Activated naive CD8-positive, alpha-beta T cell treated with anti-CD3 and anti-CD28 coated beads, Interleukin-2, amount 10 ng/mL, durations not matched to agents 7 days and 5 days (primary cell): ENCODE measurements around the gene LY6G6F. TPM values are rescaled to one million over a fixed set of nuclear protein-coding genes. Genes with fewer than 3 reads are reported as not detected.
"Not testable (repeated sequence)": the region's sequence is repeated elsewhere in the genome, so short reads cannot be mapped to it uniquely, and the experiment has no call there.

Experiments used
- ATAC-seq: fragments of 150-1000 bp; cut with Tn5 transposase; one replicate; pipeline ENCODE4 v1.10.0; 2021; ENCODE audit warnings: low read depth, moderate library complexity
- POLR2A ChIA-PET: fragments of 350-600 bp; sonication (Branson Sonifier 250); formaldehyde crosslinking; loops from one replicate; lab custom pipeline; 2021; ENCODE audit warnings: antibody characterized with exemption; lab: Charles Lee
- DNase-seq: peaks from one replicate; pipeline ENCODE4 v3.0.0; 2021
- H3K27ac Mint-ChIP-seq: one replicate; pipeline ENCODE4 v1.8.0; 2022; ENCODE audit warnings: mild to moderate bottlenecking, mixed read lengths
- H3K27me3 Mint-ChIP-seq: one replicate; pipeline ENCODE4 v1.8.0; 2022; ENCODE audit warnings: mild to moderate bottlenecking, moderate library complexity, mixed read lengths
- H3K36me3 Mint-ChIP-seq: one replicate; pipeline ENCODE4 v1.8.0; 2021; ENCODE audit warnings: mild to moderate bottlenecking, mixed read lengths
- H3K4me1 Mint-ChIP-seq: one replicate; pipeline ENCODE4 v1.8.0; 2021; ENCODE audit warnings: mixed read lengths
- H3K4me3 Mint-ChIP-seq: one replicate; pipeline ENCODE4 v1.8.0; 2022; ENCODE audit warnings: mild to moderate bottlenecking, moderate library complexity, mixed read lengths
- H3K9me3 Mint-ChIP-seq: one replicate; pipeline ENCODE4 v1.8.0; 2021; ENCODE audit warnings: mixed read lengths
- total RNA-seq, 2 experiments: library from RNA; stranded (reverse); gene quantifications; one replicate each; pipeline ENCODE4 v1.2.3, GENCODE V29; 2021

LY6G6F gene
- total RNA-seq, 2 experiments from 2014 or later, result not detected

DNA sequence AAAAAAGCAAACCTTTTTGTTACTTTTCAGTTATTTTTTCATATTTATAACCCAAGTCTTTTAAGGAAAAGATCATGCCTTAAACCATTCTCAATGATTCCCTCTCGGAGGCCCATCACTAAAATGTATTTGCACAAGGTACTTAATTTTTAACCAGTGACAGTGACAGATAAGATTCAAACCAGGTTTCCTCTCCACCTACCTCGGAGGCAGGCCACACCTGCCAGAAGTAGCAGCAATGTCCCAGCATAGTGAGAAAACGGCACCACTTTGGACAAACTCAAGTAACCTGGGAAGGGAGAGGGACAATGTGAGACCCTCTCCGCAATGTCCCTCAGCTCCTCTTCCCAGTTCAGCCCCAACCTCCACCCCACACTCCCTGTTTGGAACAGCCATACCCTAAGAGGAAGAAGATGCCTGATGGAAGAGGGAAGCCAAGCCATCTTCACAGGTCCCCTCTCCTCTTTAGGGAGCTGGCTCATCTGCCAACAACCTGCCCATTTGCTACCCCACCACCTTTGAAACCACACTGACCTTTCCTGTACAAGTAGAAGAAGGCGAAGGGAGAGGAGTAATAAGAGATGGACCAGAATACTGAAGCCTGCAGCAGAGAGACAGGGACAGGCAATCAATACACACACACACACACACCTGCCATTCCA is 5.8 kb upstream of the LY6G6F start:
- Mint-ChIP-seq H3K27ac (no peak overlapping the region), H3K4me3 (peak overlapping the region; percentile 97), H3K9me3 (no peaks in the 10 kb centered on the region), H3K4me1 (peaks cover 29% of the 10 kb centered on the region), H3K36me3 (peaks cover 8% of the 10 kb centered on the region), H3K27me3 (no peaks in the 10 kb centered on the region)
- POLR2A ChIA-PET, result no interaction called here
- ATAC-seq, result no peak
- DNase-seq, result no peak

DNA sequence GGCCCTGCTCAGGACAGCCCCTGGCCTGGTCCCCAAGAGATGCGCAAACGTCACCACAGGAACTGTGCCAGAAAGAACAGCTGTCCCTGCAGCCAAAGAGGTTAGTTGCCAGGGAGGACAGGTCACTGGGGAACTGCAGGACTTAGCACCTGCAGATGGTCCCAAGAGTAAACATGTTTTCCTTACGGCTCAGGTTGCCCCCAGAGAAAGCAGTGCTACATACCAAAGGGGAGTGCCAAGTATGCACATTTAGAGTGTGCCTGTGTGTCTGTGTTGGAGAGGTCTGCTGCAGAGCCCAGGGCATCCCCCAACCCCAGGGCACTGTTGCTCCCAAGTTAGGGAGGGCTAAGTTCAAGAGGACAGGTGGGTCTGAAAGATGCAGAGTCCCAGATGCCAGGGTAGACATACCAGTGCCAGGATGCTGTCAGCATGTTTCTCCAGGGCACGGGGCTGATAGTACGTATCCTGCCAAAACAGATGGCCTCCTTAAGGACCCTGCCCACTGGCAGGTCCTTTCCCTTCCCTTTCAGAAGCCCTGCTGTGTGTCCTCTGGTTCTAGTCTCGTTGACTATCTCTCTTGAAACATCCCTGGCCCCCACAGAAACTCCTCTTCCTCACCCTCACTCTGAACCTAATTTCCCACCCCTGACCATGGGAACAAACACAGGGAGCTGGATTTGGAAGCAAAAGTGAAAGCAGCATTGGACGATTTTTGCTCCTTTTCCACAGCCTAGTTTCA is 4.8 kb upstream of the LY6G6F start:
- ATAC-seq (no peak), DNase-seq (no peak)
- peak overlapping the region; percentile 94 for H3K27ac Mint-ChIP-seq
- H3K4me1 Mint-ChIP-seq, result peaks cover 29% of the 10 kb centered on the region
- H3K36me3 Mint-ChIP-seq, result peaks cover 8% of the 10 kb centered on the region
- no peaks in the 10 kb centered on the region for H3K27me3 Mint-ChIP-seq
- POLR2A ChIA-PET, result interaction anchor here (0.8 to 5.4 kb wide), 5 partner anchors 16 to 37 kb away, joined by 3 to 34 read pairs (median 10); partner anchors contain the start of genes CLIC1, LY6G5C and MSH5
- H3K4me3 Mint-ChIP-seq, result peak overlapping the region; percentile 97
- no peaks in the 10 kb centered on the region for H3K9me3 Mint-ChIP-seq

DNA sequence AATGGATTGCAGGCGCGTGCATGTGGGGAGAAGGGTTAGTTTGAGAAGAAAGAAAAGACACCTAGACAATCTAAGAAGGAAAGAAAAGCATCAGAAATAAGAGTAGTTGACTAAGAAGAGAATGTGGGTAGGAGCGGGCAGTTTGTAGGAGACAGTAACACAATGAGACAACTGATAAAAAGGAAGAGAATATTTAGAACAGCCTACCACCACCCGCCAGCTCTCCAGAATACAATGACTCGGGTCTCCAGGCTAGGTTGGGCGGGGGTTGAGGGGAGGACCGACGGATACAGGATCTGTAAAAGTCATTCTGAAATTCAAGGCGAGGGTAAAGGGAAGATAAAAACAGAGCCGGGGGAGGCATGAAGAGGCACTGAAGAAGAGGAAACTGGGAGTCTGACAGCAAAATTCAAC is 4.3 kb upstream of the LY6G6F start:
- peak overlapping the region; percentile 94 for H3K27ac Mint-ChIP-seq
- H3K4me1 Mint-ChIP-seq, result peaks cover 24% of the 10 kb centered on the region
- H3K27me3 Mint-ChIP-seq, result no peaks in the 10 kb centered on the region
- POLR2A ChIA-PET, result interaction anchor here (0.6 to 5.4 kb wide), 11 partner anchors 10 to 1624 kb away, joined by 3 to 34 read pairs (median 3); partner anchors contain the start of genes CLIC1, LSM2, LY6G5C and MSH5
- no peaks in the 10 kb centered on the region for H3K9me3 Mint-ChIP-seq
- peak overlapping the region; percentile 97 for H3K4me3 Mint-ChIP-seq
- peaks cover 4% of the 10 kb centered on the region for H3K36me3 Mint-ChIP-seq
- DNase-seq (no peak), ATAC-seq (no peak)

DNA sequence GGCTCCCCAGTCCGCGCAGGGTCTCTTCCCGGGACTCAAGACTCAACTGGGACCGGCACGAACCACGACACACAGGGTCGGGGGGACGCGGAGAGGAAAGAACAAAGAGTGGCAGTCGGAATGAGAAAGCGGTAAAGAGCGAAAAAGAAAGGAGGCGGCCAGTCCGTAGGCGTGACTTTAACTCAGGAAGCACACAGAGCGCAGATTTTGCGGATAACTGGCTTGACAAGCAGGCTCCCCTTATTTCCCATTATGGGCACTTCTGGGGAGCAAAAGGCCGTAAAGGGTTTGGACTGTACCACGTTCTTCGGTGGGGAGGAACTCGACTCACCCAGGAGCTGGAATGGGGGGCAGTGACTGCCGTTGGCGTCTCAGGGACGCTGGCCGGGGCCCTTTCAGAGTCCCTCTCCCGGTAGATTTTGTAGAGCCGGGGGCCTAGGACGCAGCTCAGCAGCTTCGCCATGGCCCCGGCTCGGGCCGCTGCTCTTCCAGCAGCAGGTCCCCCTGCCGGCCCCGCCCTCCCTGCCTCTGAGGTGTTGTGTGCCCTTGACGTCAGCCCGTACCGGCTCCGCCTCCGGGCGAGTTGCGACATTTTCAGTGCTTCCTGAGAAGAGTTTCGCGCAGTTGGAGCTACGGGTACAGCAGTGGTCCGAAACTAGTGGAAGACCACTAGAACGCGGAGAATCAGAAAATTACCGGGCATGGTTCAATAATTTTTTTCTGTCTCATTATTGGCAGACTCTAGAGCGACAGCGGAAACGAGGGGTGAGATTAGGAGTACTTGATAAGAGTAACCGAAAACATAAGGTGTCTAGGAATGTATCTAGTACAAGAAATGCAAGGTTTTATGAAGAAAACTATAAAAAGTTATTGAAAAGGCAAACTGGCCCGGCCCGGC is 3.6 kb upstream of the LY6G6F start, which contains the start of gene ABHD16A:
Gene ABHD16A, minus strand, starts transcription at position 506 of the 898 bp plus-strand sequence. Its CDS starts 43 bp downstream, at position 463.
- H3K27ac Mint-ChIP-seq, result peak within 1 kb of the TSS; percentile 94
- no peaks in the 10 kb centered on the region for H3K27me3 Mint-ChIP-seq
- H3K4me1 Mint-ChIP-seq, result peaks cover 20% of the 10 kb centered on the region
- H3K9me3 Mint-ChIP-seq, result no peaks in the 10 kb centered on the region
- POLR2A ChIA-PET, result interaction anchor here (0.6 to 5.4 kb wide), 29 partner anchors 8 to 1623 kb away, joined by 3 to 34 read pairs (median 3); partner anchors contain the start of genes C6orf47, CLIC1, DDAH2 and EHMT2
- DNase-seq, result peak; percentile 97
- peak within 1 kb of the TSS; percentile 97 for H3K4me3 Mint-ChIP-seq
- no peaks in the 10 kb centered on the region for H3K36me3 Mint-ChIP-seq
- ATAC-seq, result peak; percentile 94

DNA sequence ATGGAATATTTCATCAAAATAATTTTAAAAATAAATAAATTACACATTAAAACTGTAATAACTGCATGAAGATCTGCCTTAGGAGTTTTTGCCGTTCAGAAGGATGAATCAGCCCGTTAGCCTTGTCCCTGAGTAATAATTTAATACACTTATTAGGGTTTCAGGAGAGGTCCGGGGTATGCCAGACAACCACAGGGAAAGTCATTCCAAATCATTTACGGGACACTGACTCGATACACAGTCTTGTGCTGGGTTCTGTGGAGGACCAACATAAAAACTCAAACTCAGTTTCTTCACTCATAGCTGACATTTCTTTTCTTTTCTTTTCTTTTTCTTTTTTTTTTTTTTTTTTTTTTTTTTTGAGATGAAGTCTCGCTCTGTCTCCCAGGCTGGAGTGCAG is 735 bp upstream of the LY6G6F start:
- Mint-ChIP-seq H3K27me3 (peaks cover 3% of the 10 kb centered on the region), H3K36me3 (no peaks in the 10 kb centered on the region), H3K9me3 (no peaks in the 10 kb centered on the region), H3K4me3 (no peak overlapping the region), H3K27ac (no peak overlapping the region), H3K4me1 (peaks cover 23% of the 10 kb centered on the region)
- ATAC-seq, result no peak
- POLR2A ChIA-PET, result interaction anchor here (0.6 to 5.4 kb wide), 4 partner anchors 9 to 233 kb away, joined by 3 to 34 read pairs (median 4); partner anchors contain the start of genes LY6G6D and MSH5
- DNase-seq, result no peak

DNA sequence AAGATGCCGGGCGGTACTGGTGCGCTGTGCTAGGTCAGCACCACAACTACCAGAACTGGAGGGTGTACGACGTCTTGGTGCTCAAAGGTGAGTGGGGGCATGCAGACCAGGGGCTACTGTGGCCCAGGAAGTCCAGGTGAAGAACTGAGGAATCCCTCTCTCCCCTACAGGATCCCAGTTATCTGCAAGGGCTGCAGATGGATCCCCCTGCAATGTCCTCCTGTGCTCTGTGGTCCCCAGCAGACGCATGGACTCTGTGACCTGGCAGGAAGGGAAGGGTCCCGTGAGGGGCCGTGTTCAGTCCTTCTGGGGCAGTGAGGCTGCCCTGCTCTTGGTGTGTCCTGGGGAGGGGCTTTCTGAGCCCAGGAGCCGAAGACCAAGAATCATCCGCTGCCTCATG is 1.0 kb downstream of the LY6G6F start:
- ATAC-seq (no peak), DNase-seq (no peak)
- Mint-ChIP-seq H3K4me1 (peaks cover 19% of the 10 kb centered on the region), H3K36me3 (no peaks in the 10 kb centered on the region), H3K27me3 (peaks cover 6% of the 10 kb centered on the region), H3K27ac (no peak overlapping the region), H3K4me3 (no peak overlapping the region), H3K9me3 (no peaks in the 10 kb centered on the region)
- POLR2A ChIA-PET, result interaction anchor here (0.7 kb wide), 1 partner anchor 128 kb away, joined by 3 read pairs; no protein-coding TSS in a partner anchor

DNA sequence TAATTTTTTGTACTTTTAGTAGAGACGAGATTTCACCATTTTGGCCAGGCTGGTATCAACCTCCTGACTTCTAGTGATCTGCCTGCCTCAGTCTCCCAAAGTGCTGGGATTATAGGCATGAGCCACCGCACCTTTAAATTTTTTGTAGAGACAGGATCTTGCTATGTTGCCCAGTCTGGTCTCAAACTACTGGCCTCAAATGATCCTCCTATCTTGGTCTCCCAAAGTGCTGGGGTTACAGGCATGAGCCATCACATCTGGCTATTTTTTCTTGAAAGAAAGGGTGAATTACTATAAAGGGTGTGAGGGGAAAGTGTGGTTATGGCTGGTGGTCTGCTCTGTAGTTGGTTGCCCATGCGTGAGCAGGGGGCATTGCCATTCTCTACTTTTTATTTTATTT is 1.6 kb downstream of the LY6G6F start:
- peaks cover 19% of the 10 kb centered on the region for H3K4me1 Mint-ChIP-seq
- H3K9me3 Mint-ChIP-seq, result no peaks in the 10 kb centered on the region
- ATAC-seq (no peak), DNase-seq (no peak)
- no peak overlapping the region for H3K27ac Mint-ChIP-seq
- H3K27me3 Mint-ChIP-seq, result peaks cover 9% of the 10 kb centered on the region
- POLR2A ChIA-PET, result no interaction called here
- no peak overlapping the region for H3K4me3 Mint-ChIP-seq
- no peaks in the 10 kb centered on the region for H3K36me3 Mint-ChIP-seq

DNA sequence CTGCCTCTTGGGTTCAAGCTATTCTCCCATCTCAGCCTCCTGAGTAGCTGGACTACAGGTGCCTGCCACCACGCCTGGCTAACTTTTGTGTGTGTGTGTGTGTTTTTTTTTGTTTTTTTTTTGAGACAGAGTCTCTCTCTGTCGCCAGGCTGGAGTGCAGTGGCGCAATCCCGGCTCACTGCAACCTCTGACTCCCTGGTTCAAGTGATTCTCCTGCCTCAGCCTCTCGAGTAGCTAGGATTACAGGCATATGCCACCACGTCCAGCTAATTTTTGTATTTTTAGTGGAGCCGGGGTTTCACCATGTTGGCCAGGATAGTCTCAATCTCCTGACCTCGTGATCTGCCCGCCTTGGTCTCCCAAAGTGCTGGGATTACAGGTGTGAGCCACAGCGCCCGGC is 2.5 kb downstream of the LY6G6F start:
- H3K27ac Mint-ChIP-seq, ATAC-seq, H3K9me3 Mint-ChIP-seq, POLR2A ChIA-PET, H3K4me3 Mint-ChIP-seq, DNase-seq, H3K36me3 Mint-ChIP-seq: not testable (repeated sequence)
- Mint-ChIP-seq H3K4me1 (peaks cover 13% of the 10 kb centered on the region), H3K27me3 (peaks cover 12% of the 10 kb centered on the region)

DNA sequence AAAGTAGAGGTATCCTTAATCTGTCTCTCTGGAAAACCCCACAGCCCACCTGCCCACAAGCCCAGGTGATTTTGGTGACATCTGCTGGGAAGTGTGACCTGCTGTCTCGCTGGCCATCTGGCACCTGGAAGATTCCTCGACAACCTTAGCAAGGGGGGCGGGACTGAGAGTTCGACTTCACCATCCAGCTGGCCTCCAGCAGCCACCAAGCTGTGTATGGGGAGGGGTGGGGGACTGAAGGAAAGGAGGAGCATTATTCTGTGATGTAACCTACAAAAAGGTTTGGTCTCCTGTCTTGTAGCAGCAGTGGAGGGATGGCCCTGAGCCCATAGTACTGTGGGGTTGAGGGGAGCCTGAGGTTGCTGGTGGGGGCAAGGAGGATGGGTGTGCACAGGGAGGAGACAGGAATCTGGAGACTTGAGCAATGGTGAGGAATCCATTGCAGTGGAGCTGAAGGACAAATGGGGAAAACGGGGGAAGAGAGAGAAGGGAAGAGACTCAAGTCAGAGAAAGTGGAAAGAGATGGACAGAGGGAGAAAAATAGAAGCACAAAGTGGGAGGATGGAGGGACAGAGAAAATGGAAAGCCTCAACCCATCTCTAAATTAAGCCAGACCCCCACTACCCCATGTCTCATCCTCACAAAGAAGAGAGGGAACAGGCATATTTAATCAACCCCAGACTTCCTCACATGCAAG is 4.0 kb downstream of the LY6G6F start:
- peaks cover 14% of the 10 kb centered on the region for H3K27me3 Mint-ChIP-seq
- peak overlapping the region; percentile 77 for H3K27ac Mint-ChIP-seq
- no peaks in the 10 kb centered on the region for H3K36me3 Mint-ChIP-seq
- H3K4me3 Mint-ChIP-seq, result no peak overlapping the region
- ATAC-seq (no peak), DNase-seq (no peak)
- H3K4me1 Mint-ChIP-seq, result peaks cover 13% of the 10 kb centered on the region
- POLR2A ChIA-PET, result interaction anchor here (0.9 to 1.0 kb wide), 2 partner anchors 7 to 12 kb away, joined by 3 read pairs; partner anchors contain the start of genes ABHD16A and MPIG6B
- no peaks in the 10 kb centered on the region for H3K9me3 Mint-ChIP-seq

DNA sequence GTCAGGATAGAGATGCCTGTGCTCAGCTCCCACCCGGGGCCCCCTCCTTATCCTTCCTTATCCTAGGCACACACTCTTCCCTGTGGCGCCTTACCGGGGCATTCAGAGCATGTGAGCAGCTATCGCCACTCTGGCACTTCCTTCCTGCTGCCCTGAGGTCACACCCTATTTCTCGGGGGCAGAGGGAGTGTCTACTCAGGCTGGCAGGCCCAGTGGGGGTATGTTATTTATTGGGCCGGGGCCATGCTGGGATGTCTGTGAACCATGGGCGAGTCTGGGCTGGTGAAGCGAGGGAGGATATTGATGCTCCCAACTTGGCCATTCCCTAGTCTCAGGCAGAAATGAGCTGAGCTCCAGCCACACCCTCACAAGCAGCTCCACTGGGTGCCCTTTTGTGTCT is 4.6 kb downstream of the LY6G6F start:
- no peak for DNase-seq
- POLR2A ChIA-PET, result interaction anchor here (0.6 to 1.0 kb wide), 4 partner anchors 8 to 27 kb away, joined by 3 read pairs; partner anchors contain the start of genes ABHD16A and MPIG6B
- Mint-ChIP-seq H3K4me1 (peaks cover 13% of the 10 kb centered on the region), H3K4me3 (peak overlapping the region; percentile 35), H3K27ac (no peak overlapping the region), H3K27me3 (peaks cover 14% of the 10 kb centered on the region), H3K36me3 (no peaks in the 10 kb centered on the region), H3K9me3 (no peaks in the 10 kb centered on the region)
- ATAC-seq, result peak; percentile 53

DNA sequence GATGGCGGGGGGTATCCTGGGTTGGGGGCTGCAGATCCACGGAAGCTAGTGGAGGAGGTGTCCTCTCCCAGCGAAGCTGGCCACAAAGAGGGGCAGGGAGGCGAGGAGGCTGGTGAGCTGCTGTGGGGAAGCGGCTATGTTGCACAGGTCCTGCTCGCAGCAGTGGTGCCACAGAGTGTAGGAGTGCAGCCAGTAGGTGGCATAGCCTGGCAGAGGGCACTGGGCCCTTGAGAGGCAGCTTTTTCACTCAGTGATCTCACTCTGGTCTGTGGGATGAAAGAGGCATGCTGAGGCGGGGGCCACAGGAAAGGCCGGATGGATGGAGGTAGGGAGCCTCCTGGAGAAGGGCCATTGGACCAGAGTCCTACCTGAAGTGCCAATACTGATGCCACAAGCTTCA is 5.6 kb downstream of the LY6G6F start:
- H3K4me1 Mint-ChIP-seq, result peaks cover 13% of the 10 kb centered on the region
- DNase-seq (no peak), ATAC-seq (peak; percentile 49)
- POLR2A ChIA-PET, result interaction anchor here (0.6 kb wide), 1 partner anchor 186 kb away, joined by 3 read pairs; no protein-coding TSS in a partner anchor
- no peaks in the 10 kb centered on the region for H3K9me3 Mint-ChIP-seq
- no peak overlapping the region for H3K27ac Mint-ChIP-seq
- H3K27me3 Mint-ChIP-seq, result peaks cover 15% of the 10 kb centered on the region
- H3K4me3 Mint-ChIP-seq, result no peak overlapping the region
- no peaks in the 10 kb centered on the region for H3K36me3 Mint-ChIP-seq

DNA sequence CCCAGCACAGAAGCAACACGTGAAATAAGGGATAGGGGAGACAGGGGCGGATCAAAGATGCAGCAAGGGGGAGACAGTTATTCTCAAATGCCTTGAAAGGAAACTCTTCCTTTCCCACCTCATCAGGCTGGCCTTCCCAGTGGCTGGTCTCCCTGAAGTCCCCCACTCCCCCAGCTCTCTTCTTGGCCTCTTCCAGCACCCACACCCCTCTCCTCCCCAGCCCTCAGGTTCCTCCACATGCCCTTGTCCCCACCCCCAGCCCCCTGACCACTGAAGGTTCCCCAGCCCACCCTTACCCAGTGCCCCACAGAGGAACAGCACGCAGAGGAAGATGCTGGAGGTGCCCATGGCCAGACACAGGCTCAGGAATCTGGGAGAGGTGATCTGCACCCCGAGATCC is 6.8 kb downstream of the LY6G6F start:
- H3K9me3 Mint-ChIP-seq, result no peaks in the 10 kb centered on the region
- H3K36me3 Mint-ChIP-seq, result no peaks in the 10 kb centered on the region
- no peak overlapping the region for H3K4me3 Mint-ChIP-seq
- ATAC-seq (no peak), DNase-seq (no peak)
- POLR2A ChIA-PET, result interaction anchor here (0.8 to 0.9 kb wide), 2 partner anchors 10 to 27 kb away, joined by 3 to 7 read pairs; partner anchors contain the start of genes MPIG6B and MSH5
- no peak overlapping the region for H3K27ac Mint-ChIP-seq
- H3K27me3 Mint-ChIP-seq, result peaks cover 17% of the 10 kb centered on the region
- H3K4me1 Mint-ChIP-seq, result peaks cover 13% of the 10 kb centered on the region
